T-helper 1 cell (primary cell): ENCODE data around the gene CIAO3.
"Not testable (repeated sequence)": the region's sequence is repeated elsewhere in the genome, so short reads cannot be mapped to it uniquely, and the experiment has no call there.

ENCODE experiments used
- DNase-seq, 5 donors: peaks; one replicate each; pipeline ENCODE4 v3.0.0-alpha.2; 2012 to 2020

The CIAO3 gene

GRCh38 chr16:759110-759910 lies 18.5 kb upstream of the CIAO3 start:
- no peak for DNase-seq

GRCh38 chr16:756428-756827 lies 15.6 kb upstream of the CIAO3 start:
- DNase-seq = no peak

DNA sequence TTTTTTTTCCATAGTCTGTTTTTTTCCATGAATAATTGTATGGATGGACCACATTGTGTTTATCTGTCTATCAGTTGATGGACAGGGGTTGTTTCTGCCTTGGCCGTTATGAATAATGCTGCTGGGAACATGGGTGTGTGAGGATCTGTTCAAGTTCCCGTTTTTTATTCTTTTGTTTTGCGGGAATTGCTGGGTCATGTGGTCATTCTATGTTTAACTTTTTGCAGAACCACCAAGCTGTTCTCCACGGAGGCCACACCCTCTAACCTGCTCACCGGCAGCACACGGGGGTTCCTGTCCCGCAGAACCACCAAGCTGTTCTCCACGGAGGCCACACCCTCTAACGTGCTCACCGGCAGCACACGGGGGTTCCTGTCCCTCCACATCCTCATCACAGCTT lies 13.9 kb upstream of the CIAO3 start:
- no peak for DNase-seq

GRCh38 chr16:754121-754607 lies 13.4 kb upstream of the CIAO3 start:
- DNase-seq = not testable (repeated sequence)

DNA sequence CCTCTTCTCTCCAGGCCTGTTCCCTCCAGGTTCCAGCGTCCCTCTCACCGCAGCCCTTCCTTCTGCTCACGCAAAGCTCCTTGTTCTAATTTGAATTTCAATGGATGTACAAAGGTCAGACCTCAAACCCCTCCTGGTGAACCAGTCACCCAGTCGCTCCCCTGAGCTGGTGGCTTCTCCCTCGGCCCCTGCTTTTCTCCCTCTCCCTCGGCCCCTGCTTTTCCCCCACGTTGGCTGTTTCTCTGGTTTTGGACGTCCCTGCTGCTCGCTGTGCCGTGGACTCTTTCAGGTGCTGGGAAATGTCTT lies 11.2 kb upstream of the CIAO3 start:
- DNase-seq = no peak

DNA sequence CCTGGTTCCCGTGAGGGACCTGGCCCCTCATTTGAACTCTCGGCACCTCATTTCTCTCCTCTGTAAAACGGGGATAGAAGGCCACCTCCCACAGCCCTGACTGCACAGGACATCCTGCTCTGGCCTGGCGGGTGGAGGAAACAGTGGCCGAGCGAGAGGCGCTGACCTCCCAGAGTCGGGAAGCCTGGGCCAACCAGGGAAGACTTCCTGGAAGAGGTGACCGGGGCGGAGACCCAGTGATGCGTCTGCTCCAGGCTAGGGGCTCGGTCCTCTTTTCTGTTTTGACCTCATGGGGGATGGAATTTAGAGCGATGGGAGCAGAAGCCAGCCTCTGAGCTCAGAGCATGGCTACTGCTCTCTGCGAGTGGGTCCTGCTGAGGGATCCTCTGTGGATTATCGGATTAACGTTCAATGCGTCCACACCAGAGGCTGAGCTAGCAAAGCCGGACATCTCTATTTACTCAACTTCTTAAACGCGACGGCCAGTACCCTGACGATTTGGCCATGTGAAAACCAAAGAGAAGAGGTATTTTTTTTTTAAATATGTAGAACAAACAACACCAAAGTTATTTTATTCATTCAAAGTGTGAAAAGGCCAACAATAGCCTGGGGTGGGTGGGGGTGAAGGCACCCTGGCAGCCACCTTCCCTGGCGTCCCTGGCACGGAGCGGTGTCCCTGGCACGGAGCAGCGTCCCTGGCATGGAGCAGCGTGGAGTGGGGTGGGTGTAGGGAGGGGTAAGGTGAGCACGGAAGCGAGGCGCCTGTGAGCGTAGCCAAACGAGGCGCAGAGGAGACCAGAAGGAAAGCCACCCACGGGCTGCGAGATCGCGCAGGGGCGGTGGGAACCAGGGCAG lies 10.6 kb upstream of the CIAO3 start:
- no peak for DNase-seq

GRCh38 chr16:750485-750884 lies 9.7 kb upstream of the CIAO3 start:
- no peak for DNase-seq

- DNase-seq = no peak
These were observed 8.2 kb upstream of the CIAO3 start for GRCh38 chr16:749010-749409.

DNA sequence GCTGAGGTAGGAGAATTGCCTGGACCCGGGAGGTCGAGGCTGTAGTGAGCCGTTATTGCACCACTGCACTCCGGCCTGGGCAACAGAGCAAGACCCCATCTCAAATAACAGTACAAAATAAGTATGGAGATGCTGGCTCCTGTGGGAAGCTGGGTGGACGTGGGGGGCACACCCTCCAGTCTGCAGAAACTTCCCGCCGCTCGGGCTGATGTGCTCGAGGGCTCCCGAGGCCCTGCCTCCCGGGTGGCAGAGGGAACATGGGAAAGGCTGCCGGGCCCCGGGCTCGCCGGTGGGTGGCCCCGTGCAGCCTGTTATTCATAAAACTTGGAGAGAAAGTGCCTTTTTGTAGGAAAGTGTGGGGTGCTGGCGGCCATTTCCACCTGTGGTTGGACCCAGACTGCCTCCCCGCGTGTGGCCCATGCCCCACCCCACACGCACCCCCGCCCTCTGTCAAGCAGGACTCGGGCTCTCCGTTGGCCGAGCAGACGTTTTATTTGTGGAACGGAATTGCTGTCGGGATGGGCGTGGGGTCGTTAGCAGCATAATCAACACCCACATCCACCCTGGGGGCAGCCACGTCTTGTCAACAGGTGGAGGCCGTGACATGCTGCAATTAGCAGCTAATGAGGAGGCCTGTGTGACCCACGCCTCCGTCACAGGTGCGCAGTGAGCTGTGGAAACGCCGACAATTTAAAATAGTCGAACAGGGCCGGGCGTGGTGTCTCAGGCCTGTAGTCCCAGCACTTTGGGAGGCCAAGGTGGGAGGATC lies 7.4 kb upstream of the CIAO3 start:
- DNase-seq = no peak

GRCh38 chr16:746637-747036 lies 5.8 kb upstream of the CIAO3 start:
- DNase-seq = no peak

DNA sequence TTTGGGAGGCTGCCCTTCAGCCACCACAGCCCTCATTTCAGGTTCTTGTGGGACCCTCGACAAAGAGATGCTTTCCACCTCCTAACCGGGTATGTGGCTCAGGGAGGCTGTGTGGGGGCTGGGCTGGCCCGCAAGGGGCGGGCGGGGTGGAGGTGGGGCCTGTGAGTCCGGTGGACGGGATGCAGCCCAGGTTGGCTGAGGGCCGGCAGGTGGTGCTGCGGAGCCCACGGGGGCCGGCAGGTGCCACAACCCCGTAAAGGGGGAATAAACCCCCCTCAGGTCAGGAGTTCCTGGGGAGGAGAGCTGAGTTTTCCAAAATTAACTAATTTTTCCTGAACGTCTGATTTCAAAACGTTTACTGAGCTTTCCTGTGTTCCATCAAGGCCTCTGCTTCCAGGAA lies 4.9 kb upstream of the CIAO3 start:
- no peak for DNase-seq

GRCh38 chr16:743794-744500 lies 3.1 kb upstream of the CIAO3 start:
- no peak for DNase-seq

GRCh38 chr16:742894-743293 lies 2.1 kb upstream of the CIAO3 start:
- not testable (repeated sequence) for DNase-seq

- DNase-seq = no peak
These were observed 1.3 kb upstream of the CIAO3 start for GRCh38 chr16:741986-742629.

- DNase-seq = no peak
These were observed 386 bp downstream of the CIAO3 start for GRCh38 chr16:740459-740763.

GRCh38 chr16:739560-740458 lies 988 bp downstream of the CIAO3 start:
- DNase-seq = no peak

DNA sequence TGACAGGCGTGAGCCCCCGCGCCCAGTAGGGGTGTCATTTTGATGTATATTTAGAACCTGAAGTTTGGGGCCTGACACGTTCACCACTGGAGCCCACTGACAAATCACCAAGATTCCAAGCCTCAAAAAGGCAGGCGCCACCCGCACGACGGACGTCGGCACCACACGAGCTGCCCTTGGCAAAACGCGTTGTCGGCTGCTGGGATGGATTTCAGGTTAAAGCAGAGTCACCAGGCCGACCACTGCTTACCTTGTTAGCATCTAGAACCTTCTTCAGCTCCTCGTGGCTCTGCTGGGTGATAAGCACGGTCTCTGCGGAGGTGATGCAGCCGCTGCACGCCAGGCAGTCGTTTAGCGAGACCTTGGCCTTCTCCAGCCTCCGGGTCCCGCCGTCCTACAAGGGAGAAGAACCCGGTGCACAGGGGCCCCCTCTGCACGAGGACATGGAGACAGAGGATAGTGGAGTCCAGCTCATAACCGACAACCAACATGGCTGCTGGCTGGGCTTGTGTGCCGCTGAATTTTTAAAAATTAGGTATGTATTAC lies 3.8 kb downstream of the CIAO3 start:
- no peak for DNase-seq

- DNase-seq = peak in 1 of 5 donors; percentile 58
These were observed 4.8 kb downstream of the CIAO3 start for GRCh38 chr16:735982-736453.

GRCh38 chr16:734981-735881 lies 5.6 kb downstream of the CIAO3 start:
- no peak for DNase-seq
